Panc1 (cell line): ENCODE data around the gene TRIM39.

Source experiments
- CTCF ChIP-seq: fragments of 450-650 bp; IDR thresholded peaks from 2 replicates; pipeline ENCODE4 v1.5.1; 2017; ENCODE audit warnings: mild to moderate bottlenecking
- POLR2AphosphoS5 ChIP-seq: IDR thresholded peaks from 2 replicates; pipeline ENCODE4 v1.6.1; 2012; ENCODE audit warnings: mild to moderate bottlenecking, low read depth, low read length, moderate library complexity
- TCF7L2 ChIP-seq: IDR thresholded peaks from 2 replicates; pipeline ENCODE4 v1.6.1; 2011; ENCODE audit warnings: mild to moderate bottlenecking, low read depth, low read length, inconsistent platforms

GRCh38 chr6:30311101-30311500 is 15.6 kb upstream of the TRIM39 start:
- TF ChIP-seq TCF7L2 (no peak), CTCF (no peak), POLR2AphosphoS5 (no peak)
